GM18507 (cell line): ENCODE measurements around the gene RNF126.
"Not testable (repeated sequence)": the region's sequence is repeated elsewhere in the genome, so short reads cannot be mapped to it uniquely, and the experiment has no call there.

ENCODE experiments used
- DNase-seq: peaks from one replicate; pipeline ENCODE4 v3.0.0; 2011; ENCODE audit warnings: low read depth; ENCODE audit not compliant: insufficient read length; ENCODE audit errors: extremely low spot score
- FAIRE-seq: peaks from 2 replicates; lab custom pipeline; 2011; peaks lifted over from hg19 to GRCh38; lab: Jason Lieb, UNC

Gene RNF126

GRCh38 chr19:668675-669434, 5.8 kb upstream of the RNF126 start:
- not testable (repeated sequence) for DNase-seq, FAIRE-seq

GRCh38 chr19:666985-667573, 4.1 kb upstream of the RNF126 start:
- not testable (repeated sequence) for DNase-seq, FAIRE-seq

GRCh38 chr19:664913-665443, 2.0 kb upstream of the RNF126 start:
- peak; percentile 72 for DNase-seq
- FAIRE-seq, result peak; percentile 71

GRCh38 chr19:663682-664117, 686 bp upstream of the RNF126 start:
- DNase-seq, result no peak
- no peak for FAIRE-seq

GRCh38 chr19:662207-662961, 630 bp downstream of the RNF126 start:
- DNase-seq (no peak), FAIRE-seq (peak; percentile 85)

- peak; percentile 50 for DNase-seq
- FAIRE-seq, result peak; percentile 96
Measured at GRCh38 chr19:661427-662196, 1.4 kb downstream of the RNF126 start.

- DNase-seq, result no peak
- peak; percentile 67 for FAIRE-seq
Measured at GRCh38 chr19:660793-661426, 2.1 kb downstream of the RNF126 start.

- no peak for DNase-seq
- no peak for FAIRE-seq
Measured at GRCh38 chr19:658916-659839, 3.8 kb downstream of the RNF126 start.

GRCh38 chr19:658059-658839, 4.8 kb downstream of the RNF126 start:
- no peak for FAIRE-seq

GRCh38 chr19:657611-658010, 5.4 kb downstream of the RNF126 start:
- no peak for FAIRE-seq
- DNase-seq, result no peak

More at GRCh38 chr19:658059-658839, 4.8 kb downstream of the RNF126 start:
- no peak for DNase-seq

- no peak for DNase-seq
- FAIRE-seq, result no peak
Measured at GRCh38 chr19:656751-657559, 6.1 kb downstream of the RNF126 start.

GRCh38 chr19:655691-656090, 7.3 kb downstream of the RNF126 start:
- no peak for DNase-seq
- no peak for FAIRE-seq

GRCh38 chr19:653425-653824, 9.6 kb downstream of the RNF126 start:
- DNase-seq (no peak), FAIRE-seq (no peak)

- no peak for FAIRE-seq
- no peak for DNase-seq
Measured at GRCh38 chr19:652467-653389, 10.3 kb downstream of the RNF126 start.

GRCh38 chr19:651991-652390, 11.0 kb downstream of the RNF126 start:
- no peak for FAIRE-seq
- no peak for DNase-seq
